HCT116 (cell line): ENCODE data around the gene EBP. TPM values are rescaled to one million over a fixed set of nuclear protein-coding genes. Genes with fewer than 3 reads are reported as not detected.

ENCODE experiments used
- ATAC-seq: fragments of 200-7000 bp; cut with Tn5 transposase; 2 replicates; pipeline ENCODE4 v1.9.1; 2020; ENCODE audit warnings: mild to moderate bottlenecking, moderate library complexity
- Bru-seq: library from RNA; stranded (reverse); fragments of 400-500 nt; gene quantifications from one replicate; lab custom pipeline; 2021; lab: Mats Ljungman, UMichigan
- BruChase-seq, 2 experiments: library from RNA; stranded (reverse); fragments of 400-500 nt; gene quantifications; one replicate each; lab custom pipeline; 2021; lab: Mats Ljungman, UMichigan
- BruUV-seq: library from RNA; stranded (reverse); fragments of 400-500 nt; replicated peaks from 2 replicates; lab custom pipeline; 2021; lab: Mats Ljungman, UMichigan
- CTCF ChIA-PET: fragments of 300-600 bp; sonication (Branson Sonifier 250); formaldehyde crosslinking; loops from one replicate; lab custom pipeline; 2021; ENCODE audit warnings: antibody characterized with exemption; lab: Charles Lee
- POLR2A ChIA-PET: fragments of 300-600, 350-600 bp; sonication (Branson Sonifier 250); formaldehyde crosslinking; loops from one replicate; lab custom pipeline; 2021; ENCODE audit warnings: antibody characterized with exemption; lab: Charles Lee
- RAD21 ChIA-PET, 2 experiments: fragments of 300-600 bp; sonication (Branson Sonifier 250); formaldehyde crosslinking; loops; one replicate each; lab custom pipeline; 2023; ENCODE audit warnings: low total read pairs in 2 of 2; ENCODE audit not compliant: uncharacterized antibody in 2 of 2, unreplicated experiment in 2 of 2, low non-redundant PET in 1 of 2; lab: Charles Lee
- DNase-seq: peaks from one replicate; pipeline ENCODE4 v3.0.0-alpha.2; 2010; ENCODE audit warnings: low read depth, low spot score
- H2AFZ ChIP-seq: fragments of 200-600 bp; shearing (Covaris generic), sonication (generic); 2 replicates; pipeline ENCODE4 v1.6.1; 2017; ENCODE audit warnings: low read depth, mixed run types, mixed read lengths, antibody characterized with exemption, low read length; ENCODE audit not compliant: poor library complexity, severe bottlenecking
- H3K27ac ChIP-seq: 2 replicates; pipeline ENCODE4 v1.5.1; 2012; ENCODE audit warnings: low read depth, low read length
- H3K27me3 ChIP-seq: fragments of 200-600 bp; sonication (generic); 2 replicates; pipeline ENCODE4 v1.6.1; 2016; ENCODE audit warnings: mixed run types, low read length, mixed read lengths; ENCODE audit not compliant: insufficient read depth
- H3K36me3 ChIP-seq, 2 experiments: fragments of 200-500 bp in 1 of 2; fragments of 200-600 bp in 1 of 2; sonication (Bioruptor generic) in 1 of 2; sonication (generic) in 1 of 2; 2 replicates each; pipeline versions ENCODE4 v1.5.1 to v1.6.1; 2014 to 2016; ENCODE audit warnings: low read length in 2 of 2, inconsistent platforms in 1 of 2, mixed read lengths in 1 of 2, mixed run types in 1 of 2; ENCODE audit not compliant: insufficient read depth in 2 of 2, control insufficient read depth in 1 of 2
- H3K4me1 ChIP-seq, 2 experiments: fragments of 200-600 bp in 1 of 2; sonication (generic) in 1 of 2; 2 replicates each; pipeline versions ENCODE4 v1.5.1 to v1.6.1; 2012 to 2017; ENCODE audit warnings: low read length in 2 of 2, inconsistent platforms in 1 of 2, mild to moderate bottlenecking in 1 of 2, mixed read lengths in 1 of 2, mixed run types in 1 of 2, moderate library complexity in 1 of 2; ENCODE audit not compliant: insufficient read depth in 2 of 2, control insufficient read depth in 1 of 2
- H3K4me2 ChIP-seq: fragments of 200-600 bp; sonication (generic); 2 replicates; pipeline ENCODE4 v1.6.1; 2017; ENCODE audit warnings: mixed run types, low read length, mixed read lengths
- H3K4me3 ChIP-seq, 2 experiments: fragments of 200-600 bp in 1 of 2; sonication (generic) in 1 of 2; replicated peaks in 1 of 2; 2 replicates each; pipeline ENCODE4 v1.5.1; 2011 to 2016; ENCODE audit warnings: low read length in 2 of 2, control low read depth in 1 of 2, low read depth in 1 of 2, mild to moderate bottlenecking in 1 of 2, mixed read lengths in 1 of 2, mixed run types in 1 of 2
- H3K79me2 ChIP-seq: fragments of 200-600 bp; sonication (generic); 2 replicates; pipeline ENCODE4 v1.6.1; 2017; ENCODE audit warnings: mild to moderate bottlenecking, mixed run types, low read length, moderate library complexity, mixed read lengths; ENCODE audit not compliant: insufficient read depth
- H3K9ac ChIP-seq: fragments of 200-600 bp; sonication (generic); 2 replicates; pipeline ENCODE4 v1.6.1; 2016; ENCODE audit warnings: low read length, mixed read lengths
- H3K9me2 ChIP-seq: fragments of 200-600 bp; sonication (generic), shearing (Covaris generic); 2 replicates; pipeline ENCODE4 v1.6.1; 2017; ENCODE audit warnings: mixed run types, mild to moderate bottlenecking, moderate library complexity; ENCODE audit not compliant: insufficient read depth
- H3K9me3 ChIP-seq, 2 experiments: fragments of 200-500 bp in 1 of 2; fragments of 200-600 bp in 1 of 2; sonication (Bioruptor generic) in 1 of 2; sonication (generic) in 1 of 2; 2 replicates each; pipeline ENCODE4 v1.6.1; 2014 to 2017; ENCODE audit warnings: low read length in 2 of 2, mixed read lengths in 2 of 2, inconsistent platforms in 1 of 2, low read depth in 1 of 2, mild to moderate bottlenecking in 1 of 2, mixed run types in 1 of 2, moderate library complexity in 1 of 2; ENCODE audit not compliant: control insufficient read depth in 1 of 2, insufficient read depth in 1 of 2
- H4K20me1 ChIP-seq: fragments of 200-600 bp; sonication (generic), shearing (Covaris generic); 2 replicates; pipeline ENCODE4 v1.6.1; 2017; ENCODE audit warnings: mixed run types, mild to moderate bottlenecking, moderate library complexity; ENCODE audit not compliant: insufficient read depth
- ATF3 ChIP-seq: IDR thresholded peaks from 2 replicates; pipeline ENCODE4 v1.6.1; 2012
- CEBPB ChIP-seq: IDR thresholded peaks from 2 replicates; pipeline ENCODE4 v1.6.1; 2012; ENCODE audit warnings: low read depth
- EGR1 ChIP-seq: IDR thresholded peaks from 2 replicates; pipeline ENCODE4 v1.6.1; 2012; ENCODE audit warnings: low read depth
- EZH2 ChIP-seq: fragments of 200-600 bp; sonication (generic); IDR thresholded peaks from 2 replicates; pipeline ENCODE4 v1.6.1; 2017; ENCODE audit warnings: antibody characterized with exemption, mixed run types
- EZH2phosphoT487 ChIP-seq: fragments of 200-600 bp; IDR thresholded peaks from 2 replicates; pipeline ENCODE4 v1.6.1; 2018; ENCODE audit warnings: antibody characterized with exemption, borderline replicate concordance
- POLR2AphosphoS5 ChIP-seq: IDR thresholded peaks from 2 replicates; pipeline ENCODE4 v1.6.1; 2011; ENCODE audit warnings: mild to moderate bottlenecking, low read depth, low read length, moderate library complexity
- SP1 ChIP-seq: IDR thresholded peaks from 2 replicates; pipeline ENCODE4 v1.6.1; 2012; ENCODE audit warnings: low read depth
- YY1 ChIP-seq: IDR thresholded peaks from 2 replicates; pipeline ENCODE4 v1.6.1; 2011; ENCODE audit warnings: low read length, low read depth, moderate library complexity, mild to moderate bottlenecking; ENCODE audit not compliant: insufficient replicate concordance; ENCODE audit errors: extremely low read depth
- ZBTB33 ChIP-seq: IDR thresholded peaks from 2 replicates; pipeline ENCODE4 v1.6.1; 2011; ENCODE audit warnings: mild to moderate bottlenecking, low read length, moderate library complexity; ENCODE audit not compliant: insufficient replicate concordance; ENCODE audit errors: extremely low read depth
- intact Hi-C: fragments of 100-400 bp; cut with micrococcal nuclease; formaldehyde crosslinking; loops from 2 replicates; pipeline ENCODE4 v1.10.0; 2022
- long read RNA-seq: library from polyadenylated mRNA; unstranded; transcript quantifications from one replicate; pipeline ENCODE4 v2.0.0, GENCODE V29; 2021; ENCODE audit not compliant: unreplicated experiment
- polyA plus RNA-seq: library from polyadenylated mRNA; unstranded; fragments of >200 nt; gene quantifications from 2 replicates; pipeline ENCODE4 v1.2.1, GENCODE V29; 2012; ENCODE audit warnings: missing spikeins
- total RNA-seq: library from RNA; stranded (reverse); gene quantifications from one replicate; pipeline ENCODE4 v1.2.1, GENCODE V29; 2021; ENCODE audit not compliant: unreplicated experiment

Gene EBP
- total RNA-seq (93.8 TPM), Bru-seq, nascent RNA (percentile 63 among the genes with signal in this experiment), BruChase-seq, experiment 1, labeled RNA remaining after a 6-hour chase (percentile 87 among the genes with signal in this experiment), BruChase-seq, experiment 2, labeled RNA remaining after a 2-hour chase (percentile 73 among the genes with signal in this experiment)
- polyA plus RNA-seq, result 119 and 125 TPM in 2 replicates
- long read RNA-seq, transcript EBP-205 (5 exons, 1,775 nt), result major isoform, 60 of 76 reads
- long read RNA-seq, partial matches to known transcripts, result 0 of 76 reads
- long read RNA-seq, other reads (novel, unspliced or antisense), result 14 of 76 reads

DNA sequence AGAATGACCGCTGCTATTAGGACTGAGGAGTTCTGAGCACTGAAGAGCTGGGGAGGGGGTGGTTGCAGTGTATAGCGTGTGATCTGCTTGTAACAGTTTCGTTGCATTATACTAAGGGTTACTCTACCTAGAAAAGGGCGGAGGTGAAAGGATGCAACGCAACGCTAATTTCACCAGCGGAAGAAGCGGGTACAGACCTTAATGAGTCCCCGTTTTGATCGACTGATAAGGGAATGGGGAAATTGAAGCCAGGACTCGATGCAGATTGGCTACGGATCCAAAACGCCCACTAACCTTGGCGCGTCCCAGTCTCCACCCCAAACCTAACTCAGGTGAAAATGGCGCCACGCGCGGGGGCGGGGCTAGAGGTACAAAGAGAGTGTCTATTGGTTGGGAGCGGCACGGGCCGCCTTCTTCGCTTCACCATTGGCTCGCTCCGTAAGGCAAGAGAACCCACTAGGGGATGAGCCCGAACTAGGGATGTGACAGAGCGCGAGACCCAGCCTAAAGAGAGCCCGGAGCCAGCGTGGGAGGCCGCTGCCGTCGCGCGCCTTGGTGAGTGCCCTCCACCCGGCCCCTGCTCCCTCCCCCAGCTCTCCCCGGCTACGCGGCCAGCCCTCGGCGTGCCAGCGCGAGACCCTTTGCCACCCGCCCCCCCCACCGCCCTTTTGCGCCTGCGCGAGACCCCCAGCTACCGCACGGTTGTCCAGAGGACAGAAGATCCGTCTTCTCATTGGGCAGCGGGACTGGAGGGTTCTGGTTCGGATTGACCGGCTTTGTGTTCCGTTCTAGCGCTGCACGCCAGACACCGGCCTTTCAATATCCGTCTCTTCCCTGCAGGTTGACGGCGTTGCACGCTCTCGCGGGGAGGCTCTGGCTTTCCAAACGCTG lies at the start of gene EBP:
Gene EBP (plus strand): TSS at position 456 of the 891 bp plus-strand sequence. CDS start 1,964 bp downstream, outside the sequence.
- H3K9ac ChIP-seq, result peak within 1 kb of the TSS; percentile 87
- ChIA-PET RAD21 (no interaction called here), CTCF (no interaction called here), POLR2A (interaction anchor here (1.0 to 1.1 kb wide), 2 partner anchors 17 to 18 kb away, joined by 3 to 4 read pairs; partner anchors contain the start of gene TBC1D25)
- peaks cover 12% of the 10 kb centered on the region for H3K79me2 ChIP-seq
- H4K20me1 ChIP-seq, result no peaks in the 10 kb centered on the region
- BruUV-seq, result no TSS peak
- H3K4me2 ChIP-seq, result peak within 1 kb of the TSS; percentile 79
- no peak within 1 kb of the TSS for H2AFZ ChIP-seq
- TF ChIP-seq ATF3, result no peak
- no peak for TF ChIP-seq EZH2phosphoT487
- peak; percentile 66 for TF ChIP-seq EGR1
- peak; percentile 57 for TF ChIP-seq POLR2AphosphoS5
- TF ChIP-seq SP1, result peak; percentile 77
- TF ChIP-seq EZH2, result no peak
- TF ChIP-seq CEBPB, result no peak
- no peak for TF ChIP-seq ZBTB33
- TF ChIP-seq YY1, result peak; percentile 49
- DNase-seq, result peak; percentile 88
- H3K4me3 ChIP-seq, result peak within 1 kb of the TSS; percentile 77 to 82
- H3K9me3 ChIP-seq, result no peaks in the 10 kb centered on the region
- ATAC-seq, result peak; percentile 95
- H3K27ac ChIP-seq, result peak within 1 kb of the TSS; percentile 75
- no peaks in the 10 kb centered on the region for H3K9me2 ChIP-seq
- intact Hi-C loops, result no loop called here
- H3K36me3 ChIP-seq, result 0 out of 4 replicates have a peak, but pooled peaks cover 0 to 6% of the 10 kb centered on the region in 2 experiments
- no peaks in the 10 kb centered on the region for H3K27me3 ChIP-seq
- peaks cover 4 to 10% of the 10 kb centered on the region in 2 experiments; a peak in 3 of 4 replicates for H3K4me1 ChIP-seq
